CD4-positive, alpha-beta T cell treated with Interleukin-15 for 4 hours (primary cell): Measurements from ENCODE around the gene MEI1.

ENCODE experiments used
- DNase-seq: peaks from one replicate; pipeline ENCODE4 v3.0.0-alpha.2; 2020; ENCODE audit warnings: low spot score

Gene MEI1

GRCh38 chr22:41842996-41843970, 144.0 kb downstream of the MEI1 start:
- DNase-seq = peak; percentile 49

GRCh38 chr22:41844036-41844435, 144.7 kb downstream of the MEI1 start:
- no peak for DNase-seq

GRCh38 chr22:41844513-41844912, 145.2 kb downstream of the MEI1 start:
- no peak for DNase-seq

- no peak for DNase-seq
Measured at GRCh38 chr22:41845380-41846267, 146.3 kb downstream of the MEI1 start.

GRCh38 chr22:41846268-41846987, 147.1 kb downstream of the MEI1 start:
- DNase-seq = no peak

GRCh38 chr22:41847300-41847699, 148.0 kb downstream of the MEI1 start:
- DNase-seq = no peak

- DNase-seq = no peak
Measured at GRCh38 chr22:41848468-41848867, 149.2 kb downstream of the MEI1 start.
